GM19468 (cell line): ENCODE data around the gene ZMYND11.

Experiments used
- ATAC-seq: cut with Tn5 transposase; IDR thresholded peaks from one replicate; pipeline ENCODE4 v1.9.1; 2021; ENCODE audit warnings: mild to moderate bottlenecking, moderate library complexity, moderate number of reproducible peaks; ENCODE audit not compliant: unreplicated experiment; ENCODE audit errors: extremely low read depth

The ZMYND11 gene

GRCh38 chr10:190216-190615, 55.0 kb downstream of the ZMYND11 start:
- ATAC-seq: no peak

GRCh38 chr10:191703-192518, 56.7 kb downstream of the ZMYND11 start:
- ATAC-seq: no peak

- no peak for ATAC-seq
These were observed 59.0 kb downstream of the ZMYND11 start for GRCh38 chr10:194281-194680.

GRCh38 chr10:200405-200804, 65.2 kb downstream of the ZMYND11 start:
- ATAC-seq: no peak

GRCh38 chr10:201328-201771, 66.1 kb downstream of the ZMYND11 start:
- ATAC-seq: no peak

GRCh38 chr10:208616-209015, 73.4 kb downstream of the ZMYND11 start:
- ATAC-seq: no peak

- ATAC-seq: no peak
These were observed 74.1 kb downstream of the ZMYND11 start for GRCh38 chr10:209357-209756.

- ATAC-seq: no peak
These were observed 75.0 kb downstream of the ZMYND11 start for GRCh38 chr10:210297-210696.

- ATAC-seq: no peak
These were observed 80.2 kb downstream of the ZMYND11 start for GRCh38 chr10:215444-215843.

- no peak for ATAC-seq
These were observed 83.5 kb downstream of the ZMYND11 start for GRCh38 chr10:218798-219197.

- no peak for ATAC-seq
These were observed 84.6 kb downstream of the ZMYND11 start for GRCh38 chr10:219731-220472.

GRCh38 chr10:224571-224970, 89.3 kb downstream of the ZMYND11 start:
- ATAC-seq: no peak

- ATAC-seq: no peak
These were observed 90.8 kb downstream of the ZMYND11 start for GRCh38 chr10:226018-226417.

- no peak for ATAC-seq
These were observed 91.8 kb downstream of the ZMYND11 start for GRCh38 chr10:227014-227413.

GRCh38 chr10:228366-228765, 93.1 kb downstream of the ZMYND11 start:
- no peak for ATAC-seq

GRCh38 chr10:230758-231157, 95.5 kb downstream of the ZMYND11 start:
- ATAC-seq: no peak

- ATAC-seq: no peak
These were observed 96.8 kb downstream of the ZMYND11 start for GRCh38 chr10:232061-232460.

- ATAC-seq: no peak
These were observed 97.6 kb downstream of the ZMYND11 start for GRCh38 chr10:232878-233277.

- ATAC-seq: no peak
These were observed 99.6 kb downstream of the ZMYND11 start for GRCh38 chr10:234708-235406.

GRCh38 chr10:235915-236314, 100.7 kb downstream of the ZMYND11 start:
- no peak for ATAC-seq

GRCh38 chr10:239109-239508, 103.9 kb downstream of the ZMYND11 start:
- ATAC-seq: no peak
